ENCODE data around the gene ARHGEF17. TPM values are rescaled to one million over a fixed set of nuclear protein-coding genes. Genes with fewer than 3 reads are reported as not detected.

The ARHGEF17 gene
- total and polyA plus RNA-seq, 2 of the 8 experiments (the other 6 are each of a cell fraction or from before 2014, with no cell fraction given), result 11.3 to 14.6 TPM

- Histone ChIP-seq H2BK15ac (ENCODE audit: low read length) (0 out of 2 replicates have a peak overlapping the region, but pooled peaks have one; percentile 34), H3K27ac (ENCODE audit: low read depth, low read length) (no peak overlapping the region), H3K23me2 (ENCODE audit: low read depth, low read length) (peaks cover 18% of the 10 kb centered on the region), H2BK5ac (ENCODE audit: low read depth, low read length) (peak overlapping the region; percentile 76; the same call in 1 of the 2 replicates), H2AFZ (ENCODE audit: low read length) (no peak overlapping the region), H3K4me3 (ENCODE audit: extremely low read depth in 1 of 4, insufficient read depth in 2 of 4, low read depth in 3 of 4, low read length in 4 of 4) (peak overlapping the region in 2 of 4 experiments; percentile 44 to 56; a peak in 4 of 8 replicates), H3K56ac (replicated peaks; ENCODE audit: insufficient read length, low read depth, low read length) (no peak overlapping the region), H4K91ac (replicated peaks; ENCODE audit: insufficient read length, low read length) (no peak overlapping the region), H3K79me1 (ENCODE audit: low read depth, low read length) (no peaks in the 10 kb centered on the region), H3K9me3 (ENCODE audit: insufficient read depth in 2 of 2, low read depth in 1 of 2, low read length in 1 of 2) (no peaks in the 10 kb centered on the region), H3K18ac (ENCODE audit: extremely low read depth, low read length) (0 out of 2 replicates have a peak overlapping the region, but pooled peaks have one; percentile 2), H2BK12ac (ENCODE audit: low read depth, low read length) (peak overlapping the region; percentile 69; the same call in 1 of the 2 replicates), H3K27me3 (replicated peaks in 1 of 4; ENCODE audit: control insufficient read depth in 3 of 4, extremely low read depth in 1 of 4, insufficient read depth in 3 of 4, low read length in 3 of 4) (peaks cover 0 to 38% (median 27%) of the 10 kb centered on the region in 4 experiments; a peak in 6 of 7 replicates), H4K8ac (ENCODE audit: extremely low read depth, insufficient read depth, low read length) (no peak overlapping the region), H3K9ac (replicated peaks in 1 of 4; ENCODE audit: extremely low read depth in 1 of 4, low read depth in 3 of 4, low read length in 3 of 4) (no peak overlapping the region), H2AK5ac (ENCODE audit: low read depth, low read length) (no peak overlapping the region), H4K20me1 (replicated peaks in 1 of 2; ENCODE audit: control insufficient read depth in 1 of 2, insufficient read depth in 2 of 2, low read length in 2 of 2) (peaks cover 5 to 15% of the 10 kb centered on the region in 2 experiments), H3K36me3 (ENCODE audit: control insufficient read depth in 2 of 4, insufficient read depth in 4 of 4, low read length in 3 of 4) (no peaks in the 10 kb centered on the region), H3K4me2 (ENCODE audit: insufficient read depth in 1 of 2, low read depth in 2 of 2, low read length in 2 of 2) (peak overlapping the region; percentile 37 to 83), H3K4ac (replicated peaks; ENCODE audit: insufficient read length, low read depth, low read length) (no peak overlapping the region), H3K23ac (ENCODE audit: insufficient read length) (no peak overlapping the region), H3K4me1 (replicated peaks in 1 of 4; ENCODE audit: control insufficient read depth in 3 of 4, insufficient read depth in 4 of 4, low read length in 3 of 4) (peaks cover 3 to 20% (median 7%) of the 10 kb centered on the region in 4 experiments; a peak in 6 of 7 replicates), H3K79me2 (ENCODE audit: control insufficient read depth in 1 of 2, insufficient read depth in 2 of 2, low read length in 2 of 2) (no peaks in the 10 kb centered on the region), H2BK20ac (ENCODE audit: low read length) (no peak overlapping the region), H4K5ac (ENCODE audit: insufficient read length, low read depth, low read length) (no peak overlapping the region), H3K14ac (ENCODE audit: insufficient read length) (no peak overlapping the region), H2BK120ac (replicated peaks; ENCODE audit: low read depth, low read length) (no peak overlapping the region)
- DNase-seq (ENCODE audit: low read depth in 1 of 2, low spot score in 2 of 2) (no peak), FAIRE-seq (no peak)
- TF ChIP-seq SIX5 (IDR thresholded peaks at IDR 0.05; ENCODE audit: low read depth, low read length) (no peak), CTCF (IDR thresholded peaks at IDR 0.05; ENCODE audit: control extremely low read depth in 1 of 3, insufficient read depth in 1 of 3, low read depth in 1 of 3, low read length in 3 of 3) (peak in 2 of 3 experiments; percentile 36 to 44; a peak in 3 of 4 replicates), BRCA1 (IDR thresholded peaks at IDR 0.05; ENCODE audit: low read depth, low read length) (no peak), RAD21 (IDR thresholded peaks at IDR 0.05 in 1 of 2, conservative IDR thresholded peaks at IDR 0.05 in 1 of 2; ENCODE audit: low read depth in 2 of 2, low read length in 2 of 2) (0 out of 4 replicates have a peak, but pooled peaks of 1 of the 2 experiments have one; percentile 7)
- CTCF ChIA-PET (ENCODE audit: partially characterized antibody), result interaction anchor here (0.6 to 25.1 kb wide), 26 partner anchors 9 to 1867 kb away, joined by 3 to 383 read pairs (median 4); no protein-coding TSS in a partner anchor
- POLR2A ChIA-PET (ENCODE audit: partially characterized antibody), result interaction anchor here (0.5 to 7.8 kb wide), 5 partner anchors 8 to 38 kb away, joined by 3 to 91 read pairs (median 3); no protein-coding TSS in a partner anchor
- WGBS, 2 experiments (ENCODE audit: extremely low coverage in 1 of 2, insufficient coverage in 1 of 2, insufficient read length in 1 of 2, insufficient replicate concordance in 2 of 2, low coverage in 1 of 2, low lambda C conversion rate in 2 of 2, missing lambda C conversion rate in 1 of 2), result 77% methylated on average over 6 of the region's 7 CpGs; no CpG with 5 or more reads in 1 of the 2 experiments
Observed at GRCh38 chr11:73306069-73306841, 1.8 kb upstream of the ARHGEF17 start.

Measured in H1 (cell line).